B cell (primary cell): ENCODE data around the gene OS9. TPM values are rescaled to one million over a fixed set of nuclear protein-coding genes. Genes with fewer than 3 reads are reported as not detected.
"Not testable (repeated sequence)": the region's sequence is repeated elsewhere in the genome, so short reads cannot be mapped to it uniquely, and the experiment has no call there.

Experiments used
- ATAC-seq: fragments of 200-7000 bp; cut with Tn5 transposase; one replicate; pipeline ENCODE4 v1.10.0; 2021; ENCODE audit warnings: low read depth, mild to moderate bottlenecking, moderate number of reproducible peaks, moderate library complexity
- CTCF ChIA-PET: fragments of 350-600 bp; sonication (Branson Sonifier 250); formaldehyde crosslinking; loops from one replicate; lab custom pipeline; 2021; ENCODE audit warnings: antibody characterized with exemption, inconsistent platforms; lab: Charles Lee
- POLR2A ChIA-PET: fragments of 350-600 bp; sonication (Branson Sonifier 250); formaldehyde crosslinking; loops from one replicate; lab custom pipeline; 2021; ENCODE audit warnings: antibody characterized with exemption; lab: Charles Lee
- DNase-seq: peaks from one replicate; pipeline ENCODE4 v3.0.0; 2013
- H2AFZ ChIP-seq: 2 replicates; pipeline ENCODE4 v1.6.1; 2012; ENCODE audit warnings: mild to moderate bottlenecking, low read depth, low read length; ENCODE audit not compliant: insufficient read depth, poor library complexity, severe bottlenecking
- H3K27ac ChIP-seq, 2 donors: 1 replicate in 1 of 2; 2 replicates in 1 of 2; pipeline ENCODE4 v1.5.1; 2012 to 2013; ENCODE audit warnings: low read length in 2 of 2, mild to moderate bottlenecking in 2 of 2, moderate library complexity in 1 of 2
- H3K27me3 ChIP-seq, 4 experiments: fragments of 200-600 bp in 1 of 4; sonication (generic) in 1 of 4; replicated peaks in 1 of 4; 1 replicate in 2 of 4; 2 replicates in 2 of 4; pipeline versions ENCODE4 v1.6.1 to v1.7.0; 2013 to 2016; ENCODE audit warnings: low read length in 3 of 4, mild to moderate bottlenecking in 2 of 4, mixed read lengths in 1 of 4, moderate library complexity in 1 of 4; ENCODE audit not compliant: insufficient read depth in 4 of 4, control insufficient read depth in 3 of 4; ENCODE audit errors: control extremely low read depth in 1 of 4
- H3K36me3 ChIP-seq, 2 experiments: replicated peaks in 1 of 2; 1 replicate in 1 of 2; 2 replicates in 1 of 2; pipeline versions ENCODE4 v1.6.1 to v1.7.1; 2013; ENCODE audit warnings: low read length in 1 of 2; ENCODE audit not compliant: insufficient read depth in 2 of 2, control insufficient read depth in 1 of 2; ENCODE audit errors: control extremely low read depth in 1 of 2, extremely low read depth in 1 of 2
- H3K4me1 ChIP-seq, 2 donors: fragments of 200-600 bp in 1 of 2; sonication (generic) in 1 of 2; 1 replicate in 1 of 2; 2 replicates in 1 of 2; pipeline versions ENCODE4 v1.5.1 to v1.6.1; 2013 to 2017; ENCODE audit warnings: low read length in 2 of 2; ENCODE audit not compliant: control insufficient read depth in 2 of 2, insufficient read depth in 2 of 2
- H3K4me2 ChIP-seq: replicated peaks from 2 replicates; pipeline ENCODE3; 2012; ENCODE audit warnings: mild to moderate bottlenecking, low read depth, low read length; ENCODE audit not compliant: poor library complexity, severe bottlenecking
- H3K4me3 ChIP-seq, 5 experiments: fragments of 200-600 bp in 1 of 5; sonication (generic) in 1 of 5; 1 replicate in 3 of 5; 2 replicates in 2 of 5; pipeline versions ENCODE4 v1.5.1 to v1.7.0; 2011 to 2016; ENCODE audit warnings: low read length in 4 of 5, mild to moderate bottlenecking in 4 of 5, low read depth in 2 of 5, control low read depth in 1 of 5, moderate library complexity in 1 of 5; ENCODE audit not compliant: insufficient read depth in 1 of 5; ENCODE audit errors: control extremely low read depth in 1 of 5, extremely low read depth in 1 of 5
- H3K79me2 ChIP-seq: fragments of 200-600 bp; sonication (generic); one replicate; pipeline ENCODE4 v1.6.0; 2016; ENCODE audit warnings: low read length; ENCODE audit not compliant: control insufficient read depth, insufficient read depth
- H3K9ac ChIP-seq: fragments of 200-600 bp; sonication (generic); 2 replicates; pipeline ENCODE4 v1.6.1; 2017; ENCODE audit warnings: mild to moderate bottlenecking, low read length, moderate library complexity
- H3K9me3 ChIP-seq, 3 donors: one replicate each; pipeline versions ENCODE4 v1.6.1 to v1.7.1; 2013; ENCODE audit warnings: low read length in 2 of 3; ENCODE audit not compliant: control insufficient read depth in 2 of 3, insufficient read depth in 1 of 3; ENCODE audit errors: control extremely low read depth in 1 of 3
- H4K20me1 ChIP-seq: 2 replicates; pipeline ENCODE4 v1.6.0; 2012; ENCODE audit warnings: mild to moderate bottlenecking, low read length; ENCODE audit not compliant: insufficient read depth, control insufficient read depth, poor library complexity, severe bottlenecking
- H3K27ac Mint-ChIP-seq: one replicate; pipeline ENCODE4 v1.8.0; 2021; ENCODE audit warnings: mixed read lengths
- H3K27me3 Mint-ChIP-seq: one replicate; pipeline ENCODE4 v1.8.0; 2021; ENCODE audit warnings: mixed read lengths
- H3K4me1 Mint-ChIP-seq: one replicate; pipeline ENCODE4 v1.8.0; 2021; ENCODE audit warnings: mixed read lengths
- H3K4me3 Mint-ChIP-seq: one replicate; pipeline ENCODE4 v1.8.0; 2021; ENCODE audit warnings: mixed read lengths
- H3K9me3 Mint-ChIP-seq: one replicate; pipeline ENCODE4 v1.8.0; 2022; ENCODE audit warnings: mixed read lengths; ENCODE audit not compliant: insufficient read depth
- EZH2 ChIP-seq: IDR thresholded peaks from 2 replicates; pipeline ENCODE4 v1.6.1; 2012; ENCODE audit warnings: borderline replicate concordance, low read depth, mild to moderate bottlenecking, moderate library complexity, low read length; ENCODE audit not compliant: insufficient read depth, poor library complexity, severe bottlenecking
- WGBS: methylation state at CpG from one replicate; pipeline ENCODE4 v1.1.5; 2013; ENCODE audit warnings: missing lambda C conversion rate; ENCODE audit not compliant: insufficient coverage; 5-methylcytosine and 5-hydroxymethylcytosine counted together
- intact Hi-C: fragments of 100-400 bp; cut with micrococcal nuclease; formaldehyde crosslinking; loops from one replicate; pipeline ENCODE4 v1.10.0; 2022
- polyA plus RNA-seq: library from polyadenylated mRNA; depleted of rRNA; stranded (reverse); fragments of >200 nt; gene quantifications from 2 replicates; pipeline ENCODE4 v1.2.3, GENCODE V29; 2012
- total RNA-seq, 2 donors: library from RNA; stranded (reverse); fragments of 120-200 nt in 1 of 2; gene quantifications; 1 replicate in 1 of 2; 2 replicates in 1 of 2; pipeline versions ENCODE4 v1.2.3 to v1.2.4, GENCODE V29; 2013 to 2022
- TF ChIP-seq, protein P1 (sequence below): fragments of 200-600 bp; IDR thresholded peaks from one replicate; pipeline ENCODE4 v1.8.0; 2022; ENCODE audit warnings: antibody characterized with exemption, mild to moderate bottlenecking

The OS9 gene
- total and polyA plus RNA-seq, 2 donors (not counting 1 experiment from before 2014, with no cell fraction given), result 182 to 234 TPM

DNA sequence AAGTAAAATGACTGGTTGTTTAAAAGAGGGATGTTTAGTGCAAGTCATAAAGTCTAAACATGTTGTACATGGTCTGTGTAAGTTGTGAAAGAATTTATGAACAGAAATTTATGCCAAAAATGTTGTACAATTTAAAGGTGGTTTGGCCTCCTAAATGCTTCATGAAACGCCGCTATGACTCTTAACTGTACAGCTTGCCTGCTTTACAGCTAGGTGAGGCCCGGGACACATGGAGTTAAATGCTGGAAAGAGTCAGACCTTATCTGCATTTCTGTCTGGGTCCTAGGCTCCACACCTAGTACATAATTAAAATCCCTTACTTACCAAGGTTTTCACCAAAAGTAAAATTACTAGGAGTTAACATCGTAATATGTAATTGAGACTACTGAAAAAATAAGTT lies 32.6 kb upstream of the OS9 start:
- Histone ChIP-seq H3K27ac (no peak overlapping the region), H3K9ac (no peak overlapping the region), H2AFZ (no peak overlapping the region), H3K4me1 (no peaks in the 10 kb centered on the region), H3K79me2 (no peaks in the 10 kb centered on the region), H3K4me3 (no peak overlapping the region), H3K27me3 (peaks cover 0 to 5% (median 2%) of the 10 kb centered on the region in 4 experiments), H3K36me3 (no peaks in the 10 kb centered on the region), H4K20me1 (no peaks in the 10 kb centered on the region), H3K4me2 (no peak overlapping the region), H3K9me3 (peaks cover 0 to 5% (median 0%) of the 10 kb centered on the region in 3 donors)
- Mint-ChIP-seq H3K27me3 (peaks cover 24% of the 10 kb centered on the region), H3K4me3 (no peak overlapping the region), H3K9me3 (no peaks in the 10 kb centered on the region), H3K4me1 (no peaks in the 10 kb centered on the region), H3K27ac (no peak overlapping the region)
- intact Hi-C loops, result no loop called here
- 96% methylated on average over 3 of the region's 4 CpGs for WGBS
- CTCF ChIA-PET, result no interaction called here
- ATAC-seq (no peak), DNase-seq (no peak)
- POLR2A ChIA-PET, result no interaction called here
- TF ChIP-seq EZH2, result no peak
- TF ChIP-seq, protein P1, sequence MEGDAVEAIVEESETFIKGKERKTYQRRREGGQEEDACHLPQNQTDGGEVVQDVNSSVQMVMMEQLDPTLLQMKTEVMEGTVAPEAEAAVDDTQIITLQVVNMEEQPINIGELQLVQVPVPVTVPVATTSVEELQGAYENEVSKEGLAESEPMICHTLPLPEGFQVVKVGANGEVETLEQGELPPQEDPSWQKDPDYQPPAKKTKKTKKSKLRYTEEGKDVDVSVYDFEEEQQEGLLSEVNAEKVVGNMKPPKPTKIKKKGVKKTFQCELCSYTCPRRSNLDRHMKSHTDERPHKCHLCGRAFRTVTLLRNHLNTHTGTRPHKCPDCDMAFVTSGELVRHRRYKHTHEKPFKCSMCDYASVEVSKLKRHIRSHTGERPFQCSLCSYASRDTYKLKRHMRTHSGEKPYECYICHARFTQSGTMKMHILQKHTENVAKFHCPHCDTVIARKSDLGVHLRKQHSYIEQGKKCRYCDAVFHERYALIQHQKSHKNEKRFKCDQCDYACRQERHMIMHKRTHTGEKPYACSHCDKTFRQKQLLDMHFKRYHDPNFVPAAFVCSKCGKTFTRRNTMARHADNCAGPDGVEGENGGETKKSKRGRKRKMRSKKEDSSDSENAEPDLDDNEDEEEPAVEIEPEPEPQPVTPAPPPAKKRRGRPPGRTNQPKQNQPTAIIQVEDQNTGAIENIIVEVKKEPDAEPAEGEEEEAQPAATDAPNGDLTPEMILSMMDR, result no peak

DNA sequence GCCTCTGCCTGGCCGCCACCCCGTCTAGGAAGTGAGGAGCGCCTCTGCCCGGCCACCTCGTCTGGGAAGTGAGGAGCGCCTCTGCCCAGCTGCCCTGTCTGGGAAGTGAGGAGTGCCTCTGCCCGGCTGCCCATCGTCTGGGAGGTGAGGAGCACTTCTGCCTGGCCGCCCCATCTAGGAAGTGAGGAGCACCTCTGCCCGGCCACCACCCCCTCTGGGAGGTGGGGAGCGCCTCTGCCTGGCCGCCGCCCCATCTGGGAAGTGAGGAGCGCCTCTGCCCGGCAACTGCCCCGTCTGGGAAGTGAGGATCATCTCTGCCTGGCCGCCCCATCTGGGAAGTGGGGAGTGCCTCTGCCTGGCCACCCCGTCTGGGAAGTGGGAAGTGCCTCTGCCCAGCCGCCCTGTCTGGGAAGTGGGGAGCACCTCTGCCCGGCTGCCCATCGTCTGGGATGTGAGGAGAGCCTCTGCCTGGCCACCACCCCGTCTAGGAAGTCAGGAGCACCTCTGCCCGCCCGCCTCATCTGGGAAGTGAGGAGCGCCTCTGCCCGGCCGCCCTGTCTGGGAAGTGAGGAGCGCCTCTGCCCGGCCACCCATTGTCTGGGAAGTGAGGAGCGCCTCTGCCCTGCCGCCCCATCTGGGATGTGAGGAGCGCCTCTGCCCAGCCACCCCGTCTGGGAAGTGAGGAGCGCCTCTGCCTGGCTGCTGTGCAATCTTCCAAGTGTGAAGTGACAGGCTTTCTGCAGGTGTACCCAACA lies 28.7 kb upstream of the OS9 start:
- ATAC-seq, H4K20me1 ChIP-seq, H3K4me3 Mint-ChIP-seq, DNase-seq, H3K36me3 ChIP-seq, H3K4me3 ChIP-seq, H3K27ac ChIP-seq, POLR2A ChIA-PET, H3K79me2 ChIP-seq, intact Hi-C loops, H3K9ac ChIP-seq, H3K4me1 ChIP-seq, H3K4me2 ChIP-seq, H3K27me3 ChIP-seq, CTCF ChIA-PET, H3K4me1 Mint-ChIP-seq, H3K27ac Mint-ChIP-seq, H3K9me3 Mint-ChIP-seq, H3K9me3 ChIP-seq, H2AFZ ChIP-seq: not testable (repeated sequence)
- 89% methylated on average over 30 of the region's 34 CpGs for WGBS
- H3K27me3 Mint-ChIP-seq, result peaks cover 10% of the 10 kb centered on the region
